CD4-positive, CD25-positive, alpha-beta regulatory T cell (primary cell): ENCODE results near the gene GNAT1. TPM values are rescaled to one million over a fixed set of nuclear protein-coding genes. Genes with fewer than 3 reads are reported as not detected.

Experiments used
- ATAC-seq, 2 donors: fragments of 150-1000 bp; cut with Tn5 transposase; one replicate each; pipeline ENCODE4 v1.10.0; 2021; ENCODE audit warnings: low read depth in 2 of 2, moderate number of reproducible peaks in 2 of 2, moderate library complexity in 1 of 2
- DNase-seq, 3 donors: peaks; one replicate each; pipeline versions ENCODE4 v3.0.0 to v3.0.0-alpha.2; 2012 to 2022; ENCODE audit warnings: mixed read lengths in 1 of 3
- H3K27ac ChIP-seq: one replicate; pipeline ENCODE4 v1.7.0; 2013; ENCODE audit warnings: mild to moderate bottlenecking, low read length; ENCODE audit not compliant: insufficient read depth, poor library complexity, severe bottlenecking
- H3K27me3 ChIP-seq: one replicate; pipeline ENCODE4 v1.7.0; 2013; ENCODE audit warnings: low read length; ENCODE audit not compliant: control insufficient read depth, insufficient read depth
- H3K36me3 ChIP-seq: one replicate; pipeline ENCODE4 v1.7.0; 2013; ENCODE audit warnings: mild to moderate bottlenecking, low read length, moderate library complexity; ENCODE audit not compliant: control insufficient read depth, insufficient read depth
- H3K4me1 ChIP-seq: 2 replicates; pipeline ENCODE4 v1.7.0; 2013; ENCODE audit warnings: mild to moderate bottlenecking, low read length; ENCODE audit not compliant: insufficient read depth, control insufficient read depth, poor library complexity, severe bottlenecking
- H3K4me3 ChIP-seq: one replicate; pipeline ENCODE4 v1.7.0; 2013; ENCODE audit warnings: low read depth, mild to moderate bottlenecking, low read length, moderate library complexity
- H3K9me3 ChIP-seq, 2 experiments: 1 replicate in 1 of 2; 2 replicates in 1 of 2; pipeline ENCODE4 v1.7.0; 2013; ENCODE audit warnings: low read length in 2 of 2, mild to moderate bottlenecking in 1 of 2, moderate library complexity in 1 of 2; ENCODE audit not compliant: control insufficient read depth in 2 of 2
- H3K27ac Mint-ChIP-seq, 3 donors: one replicate each; pipeline ENCODE4 v1.8.0; 2020 to 2022; ENCODE audit warnings: mild to moderate bottlenecking in 3 of 3, mixed read lengths in 3 of 3, moderate library complexity in 2 of 3
- H3K27me3 Mint-ChIP-seq: one replicate; pipeline ENCODE4 v1.8.0; 2022; ENCODE audit warnings: mild to moderate bottlenecking, mixed read lengths
- H3K36me3 Mint-ChIP-seq: one replicate; pipeline ENCODE4 v1.8.0; 2020; ENCODE audit warnings: mixed read lengths
- H3K4me1 Mint-ChIP-seq, 4 donors: one replicate each; pipeline ENCODE4 v1.8.0; 2020 to 2022; ENCODE audit warnings: mixed read lengths in 4 of 4, mild to moderate bottlenecking in 1 of 4
- H3K4me3 Mint-ChIP-seq, 4 donors: one replicate each; pipeline ENCODE4 v1.8.0; 2020 to 2022; ENCODE audit warnings: mild to moderate bottlenecking in 4 of 4, mixed read lengths in 4 of 4, moderate library complexity in 3 of 4
- H3K9me3 Mint-ChIP-seq, 7 donors: one replicate each; pipeline ENCODE4 v1.8.0; 2020 to 2022; ENCODE audit warnings: mixed read lengths in 7 of 7, mild to moderate bottlenecking in 3 of 7, moderate library complexity in 2 of 7
- polyA plus RNA-seq, 4 donors: library from polyadenylated mRNA; unstranded; fragments of 300-500 nt; fragmentation: Illumina TruSeq; gene quantifications; one replicate each; pipeline ENCODE4 v1.2.3, GENCODE V29; 2021
- total RNA-seq: library from RNA; stranded (reverse); gene quantifications from one replicate; pipeline ENCODE4 v1.2.3, GENCODE V29; 2022

Gene GNAT1
- total and polyA plus RNA-seq, 5 donors from 2014 or later, result not detected

- no peak for DNase-seq
- Histone ChIP-seq H3K9me3 (no peaks in the 10 kb centered on the region), H3K4me1 (peaks cover 14% of the 10 kb centered on the region), H3K36me3 (no peaks in the 10 kb centered on the region), H3K27ac (no peak overlapping the region), H3K27me3 (peaks cover 11% of the 10 kb centered on the region), H3K4me3 (no peak overlapping the region)
- Mint-ChIP-seq H3K27ac (no peak overlapping the region), H3K9me3 (peaks cover 0 to 2% (median 0%) of the 10 kb centered on the region in 7 donors), H3K27me3 (peaks cover 52% of the 10 kb centered on the region), H3K4me3 (peak overlapping the region in 1 of 4 donors; percentile 10), H3K36me3 (no peaks in the 10 kb centered on the region), H3K4me1 (peaks cover 0 to 17% (median 8%) of the 10 kb centered on the region in 4 donors)
- no peak for ATAC-seq
These were observed 39.7 kb upstream of the GNAT1 start for GRCh38 chr3:50151728-50152127.

GRCh38 chr3:50153782-50154475 lies 37.5 kb upstream of the GNAT1 start:
- peak overlapping the region; percentile 48 to 91 (median 83) for H3K4me3 Mint-ChIP-seq
- peaks cover 0 to 19% (median 8%) of the 10 kb centered on the region in 4 donors for H3K4me1 Mint-ChIP-seq
- no peak for ATAC-seq
- H3K9me3 ChIP-seq, result no peaks in the 10 kb centered on the region
- no peak for DNase-seq
- H3K4me3 ChIP-seq, result no peak overlapping the region
- peaks cover 62% of the 10 kb centered on the region for H3K27me3 Mint-ChIP-seq
- H3K27me3 ChIP-seq, result peaks cover 11% of the 10 kb centered on the region
- peaks cover 0 to 2% (median 0%) of the 10 kb centered on the region in 7 donors for H3K9me3 Mint-ChIP-seq
- no peak overlapping the region for H3K27ac ChIP-seq
- no peaks in the 10 kb centered on the region for H3K36me3 Mint-ChIP-seq
- peaks cover 14% of the 10 kb centered on the region for H3K4me1 ChIP-seq
- peak overlapping the region in 2 of 3 donors; percentile 29 to 46 for H3K27ac Mint-ChIP-seq
- H3K36me3 ChIP-seq, result no peaks in the 10 kb centered on the region

- H3K27me3 Mint-ChIP-seq, result peaks cover 68% of the 10 kb centered on the region
- no peaks in the 10 kb centered on the region for H3K36me3 Mint-ChIP-seq
- H3K4me3 Mint-ChIP-seq, result peak overlapping the region; percentile 8 to 91 (median 83)
- DNase-seq (no peak), ATAC-seq (no peak)
- peaks cover 14% of the 10 kb centered on the region for H3K4me1 ChIP-seq
- H3K27ac Mint-ChIP-seq, result peak overlapping the region in 1 of 3 donors; percentile 29
- peaks cover 0 to 19% (median 8%) of the 10 kb centered on the region in 4 donors for H3K4me1 Mint-ChIP-seq
- H3K4me3 ChIP-seq, result no peak overlapping the region
- H3K27ac ChIP-seq, result no peak overlapping the region
- no peaks in the 10 kb centered on the region for H3K36me3 ChIP-seq
- peaks cover 11% of the 10 kb centered on the region for H3K27me3 ChIP-seq
- peaks cover 0 to 4% (median 0%) of the 10 kb centered on the region in 7 donors for H3K9me3 Mint-ChIP-seq
- no peaks in the 10 kb centered on the region for H3K9me3 ChIP-seq
These were observed 37.0 kb upstream of the GNAT1 start for GRCh38 chr3:50154476-50154839.

- ATAC-seq, result peak; percentile 81 to 85
- H3K36me3 Mint-ChIP-seq, result no peaks in the 10 kb centered on the region
These were observed 36.4 kb upstream of the GNAT1 start, which contains the start of gene SEMA3F for GRCh38 chr3:50154840-50155490. SEMA3F (plus strand) TSS chr3:50155324; CDS start chr3:50159623, 4,299 bp downstream.

GRCh38 chr3:50155491-50155878 lies 35.9 kb upstream of the GNAT1 start:
- Mint-ChIP-seq H3K4me1 (peaks cover 0 to 19% (median 8%) of the 10 kb centered on the region in 4 donors), H3K36me3 (no peaks in the 10 kb centered on the region), H3K9me3 (peaks cover 0 to 4% (median 0%) of the 10 kb centered on the region in 7 donors), H3K27me3 (peaks cover 65% of the 10 kb centered on the region), H3K4me3 (peak overlapping the region; percentile 77 to 90 (median 80)), H3K27ac (no peak overlapping the region)
- DNase-seq (no peak), ATAC-seq (no peak)
- Histone ChIP-seq H3K4me1 (peaks cover 14% of the 10 kb centered on the region), H3K27me3 (peaks cover 11% of the 10 kb centered on the region), H3K4me3 (no peak overlapping the region), H3K36me3 (no peaks in the 10 kb centered on the region), H3K27ac (no peak overlapping the region), H3K9me3 (no peaks in the 10 kb centered on the region)

More at GRCh38 chr3:50154840-50155490, 36.4 kb upstream of the GNAT1 start, which contains the start of gene SEMA3F:
- Mint-ChIP-seq H3K4me1 (peaks cover 0 to 19% (median 8%) of the 10 kb centered on the region in 4 donors), H3K4me3 (peak within 1 kb of the TSS; percentile 82 to 91 (median 87)), H3K27ac (peak within 1 kb of the TSS in 2 of 3 donors; percentile 29 to 46), H3K9me3 (peaks cover 0 to 4% (median 0%) of the 10 kb centered on the region in 7 donors), H3K27me3 (peaks cover 68% of the 10 kb centered on the region)
- Histone ChIP-seq H3K27ac (no peak within 1 kb of the TSS), H3K4me1 (peaks cover 14% of the 10 kb centered on the region), H3K27me3 (peaks cover 11% of the 10 kb centered on the region), H3K36me3 (no peaks in the 10 kb centered on the region), H3K4me3 (no peak within 1 kb of the TSS), H3K9me3 (no peaks in the 10 kb centered on the region)
- DNase-seq, result peak; percentile 57 to 75 (median 59)

GRCh38 chr3:50155891-50156290 lies 35.5 kb upstream of the GNAT1 start:
- peaks cover 11% of the 10 kb centered on the region for H3K27me3 ChIP-seq
- H3K36me3 ChIP-seq, result no peaks in the 10 kb centered on the region
- Mint-ChIP-seq H3K27me3 (peaks cover 64% of the 10 kb centered on the region), H3K9me3 (peaks cover 0 to 4% (median 0%) of the 10 kb centered on the region in 7 donors), H3K36me3 (no peaks in the 10 kb centered on the region), H3K4me1 (peaks cover 0 to 19% (median 8%) of the 10 kb centered on the region in 4 donors), H3K4me3 (peak overlapping the region; percentile 77 to 90 (median 80)), H3K27ac (no peak overlapping the region)
- ATAC-seq (no peak), DNase-seq (no peak)
- no peaks in the 10 kb centered on the region for H3K9me3 ChIP-seq
- no peak overlapping the region for H3K4me3 ChIP-seq
- peaks cover 14% of the 10 kb centered on the region for H3K4me1 ChIP-seq
- H3K27ac ChIP-seq, result no peak overlapping the region

GRCh38 chr3:50156549-50157493 lies 34.6 kb upstream of the GNAT1 start:
- Mint-ChIP-seq H3K36me3 (no peaks in the 10 kb centered on the region), H3K27ac (no peak overlapping the region), H3K9me3 (peaks cover 0 to 3% (median 0%) of the 10 kb centered on the region in 7 donors), H3K27me3 (peaks cover 59% of the 10 kb centered on the region), H3K4me1 (peaks cover 0 to 19% (median 8%) of the 10 kb centered on the region in 4 donors), H3K4me3 (peak overlapping the region in 3 of 4 donors; percentile 43 to 90 (median 77))
- H3K4me1 ChIP-seq, result peaks cover 14% of the 10 kb centered on the region
- H3K36me3 ChIP-seq, result no peaks in the 10 kb centered on the region
- no peaks in the 10 kb centered on the region for H3K9me3 ChIP-seq
- ATAC-seq (no peak), DNase-seq (no peak)
- H3K27ac ChIP-seq, result no peak overlapping the region
- peaks cover 11% of the 10 kb centered on the region for H3K27me3 ChIP-seq
- H3K4me3 ChIP-seq, result no peak overlapping the region
